ENCODE results near the gene PTEN.
"Not testable (repeated sequence)": the region's sequence is repeated elsewhere in the genome, so short reads cannot be mapped to it uniquely, and the experiment has no call there.

PTEN gene

DNA sequence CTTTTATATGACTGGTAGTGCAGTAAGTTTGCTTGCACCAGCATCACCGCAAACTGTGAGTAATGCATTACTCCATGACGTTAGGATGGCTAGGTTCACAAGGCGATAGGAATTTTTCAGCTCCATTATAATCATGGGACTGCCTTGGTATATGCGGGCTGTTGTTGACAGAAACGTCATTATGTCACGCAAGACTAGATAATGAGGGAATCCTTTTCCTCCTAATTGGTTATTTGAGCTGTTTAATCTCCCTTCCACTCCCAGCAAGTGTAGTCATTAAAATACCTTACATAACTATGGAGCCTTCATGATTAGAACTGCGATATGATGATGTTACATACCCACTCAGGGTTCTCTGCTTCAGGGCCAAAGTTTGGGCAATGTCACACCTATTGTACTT is 17.4 kb upstream of the PTEN start:
- DNase-seq, result no peak

DNA sequence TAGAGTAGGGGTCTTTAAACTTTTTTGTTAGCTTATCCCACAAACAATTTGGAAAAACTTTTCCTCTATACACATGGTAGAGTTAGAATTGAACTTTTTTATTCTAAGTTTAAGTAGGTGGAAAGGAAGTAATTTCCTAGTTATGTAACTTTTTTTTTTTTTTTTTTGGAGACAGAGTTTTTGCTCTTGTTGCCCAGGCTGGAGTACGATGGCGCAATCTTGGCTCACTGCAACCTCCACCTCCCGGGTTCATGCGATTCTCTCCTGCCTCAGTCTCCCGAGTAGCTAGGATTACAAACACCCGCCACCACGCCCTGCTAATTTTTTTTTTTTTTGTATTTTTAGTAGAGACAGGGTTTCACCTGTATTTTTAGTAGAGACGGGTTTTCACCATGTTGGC is 16.7 kb upstream of the PTEN start:
- not testable (repeated sequence) for DNase-seq

DNA sequence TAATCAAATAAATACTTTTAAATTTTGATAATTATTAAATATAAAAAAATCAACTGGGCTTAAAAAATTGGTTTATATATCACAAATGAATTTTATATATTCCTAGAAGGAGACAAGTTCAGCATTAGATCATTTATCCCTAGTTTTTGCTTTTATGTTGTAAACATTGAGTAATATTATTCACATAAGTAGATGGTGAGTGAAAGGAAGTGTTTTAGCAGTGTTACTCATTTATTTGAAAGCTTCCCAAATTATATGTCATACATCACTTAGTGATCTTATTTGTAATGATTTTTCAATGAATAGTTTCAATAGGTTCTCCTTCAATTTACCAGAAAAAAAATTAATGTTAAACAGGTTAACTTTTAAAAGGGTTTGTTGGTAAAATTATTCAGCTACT is 15.9 kb upstream of the PTEN start:
- DNase-seq, result no peak

DNA sequence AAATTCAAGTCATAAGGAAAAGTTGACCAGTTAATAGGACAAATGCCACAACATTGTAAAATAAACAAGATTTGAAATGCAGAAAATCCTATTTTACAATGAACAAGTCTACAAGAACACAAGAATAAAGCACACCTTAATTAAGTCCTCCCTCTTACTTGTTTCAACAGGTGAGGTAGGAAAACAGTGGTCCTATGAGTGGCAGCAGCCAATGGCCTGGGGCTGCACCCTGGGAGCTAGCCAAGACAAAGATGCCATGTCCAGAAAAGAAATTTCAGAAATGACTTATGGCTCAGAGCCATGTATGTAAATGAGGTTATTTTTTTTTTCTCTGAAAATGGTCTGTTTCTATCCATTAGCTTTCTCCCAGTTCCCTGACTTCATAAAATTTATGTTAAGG is 14.4 kb upstream of the PTEN start:
- DNase-seq, result no peak

DNA sequence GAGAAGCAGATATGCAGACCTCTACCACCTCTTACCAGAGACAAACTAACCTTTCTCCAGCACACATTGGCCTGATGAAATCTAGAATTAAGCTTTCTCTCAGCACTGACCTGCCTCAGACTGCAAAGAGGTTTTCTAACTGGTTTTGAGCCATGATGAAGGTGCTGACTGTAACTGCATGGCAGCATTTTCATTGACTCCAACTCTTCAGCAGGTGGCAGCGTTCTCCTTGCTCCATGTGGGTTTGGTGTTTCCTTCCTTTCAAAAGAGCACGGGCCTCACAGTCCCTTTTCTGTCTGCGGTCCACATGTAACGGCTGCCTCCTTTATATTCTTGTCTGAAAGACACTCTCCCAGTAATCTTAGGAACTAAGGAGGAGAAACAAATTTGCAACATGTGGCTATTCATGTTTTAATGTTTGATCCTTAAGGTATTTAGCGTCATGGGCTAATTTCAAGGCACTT is 12.7 kb upstream of the PTEN start:
- peak; percentile 15 for DNase-seq

DNA sequence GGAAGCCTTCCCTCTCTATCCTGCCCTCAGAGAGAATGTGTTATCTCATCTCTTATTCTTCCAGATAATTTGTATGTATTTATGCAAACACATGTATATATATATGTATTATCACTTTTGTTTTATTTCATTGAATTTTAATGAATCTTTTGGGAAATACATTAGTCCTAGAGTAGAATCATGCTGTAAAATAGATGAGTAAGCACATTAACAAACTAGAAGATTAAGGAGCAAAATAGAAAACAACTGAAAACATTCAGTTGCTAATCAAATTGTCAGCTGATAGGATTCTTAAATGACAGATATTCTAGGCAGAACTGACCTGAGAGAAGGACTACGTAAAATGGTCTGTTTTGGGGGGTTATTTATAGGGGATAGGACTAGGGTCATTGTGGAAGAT is 11.3 kb upstream of the PTEN start:
- DNase-seq, result no peak

DNA sequence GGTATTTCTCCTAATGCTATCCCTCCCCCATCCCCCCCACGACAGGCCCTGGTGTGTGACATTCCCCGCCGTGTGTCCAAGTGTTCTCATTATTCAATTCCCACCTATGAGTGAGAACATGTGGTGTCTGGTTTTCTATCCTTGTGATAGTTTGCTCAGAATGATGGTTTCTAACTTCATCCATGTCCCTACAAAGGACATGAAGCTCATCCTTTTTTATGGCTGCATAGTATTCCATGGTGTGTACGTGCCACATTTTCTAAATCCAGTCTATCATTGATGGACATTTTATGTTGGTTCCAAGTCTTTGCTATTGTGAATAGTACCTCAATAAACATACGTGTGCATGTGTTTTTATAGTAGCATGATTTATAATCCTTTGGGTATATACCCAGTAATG is 8.2 kb upstream of the PTEN start:
- not testable (repeated sequence) for DNase-seq

DNA sequence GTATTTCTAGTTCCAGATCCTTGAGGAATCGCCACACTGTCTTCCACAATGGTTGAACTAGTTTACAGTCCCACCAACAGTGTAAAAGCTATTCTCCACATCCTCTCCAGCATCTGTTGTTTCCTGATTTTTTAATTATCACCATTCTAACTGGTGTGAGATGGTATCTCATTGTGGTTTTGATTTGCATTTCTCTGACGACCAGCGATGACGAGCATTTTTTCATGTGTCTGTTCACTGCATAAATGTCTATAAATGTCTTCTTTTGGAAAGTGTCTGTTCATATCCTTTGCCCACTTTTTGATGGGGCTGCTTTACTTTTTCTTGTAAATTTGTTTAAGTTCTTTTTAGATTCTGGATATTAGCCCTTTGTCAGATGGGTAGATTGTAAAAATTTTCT is 7.8 kb upstream of the PTEN start:
- DNase-seq, result not testable (repeated sequence)

DNA sequence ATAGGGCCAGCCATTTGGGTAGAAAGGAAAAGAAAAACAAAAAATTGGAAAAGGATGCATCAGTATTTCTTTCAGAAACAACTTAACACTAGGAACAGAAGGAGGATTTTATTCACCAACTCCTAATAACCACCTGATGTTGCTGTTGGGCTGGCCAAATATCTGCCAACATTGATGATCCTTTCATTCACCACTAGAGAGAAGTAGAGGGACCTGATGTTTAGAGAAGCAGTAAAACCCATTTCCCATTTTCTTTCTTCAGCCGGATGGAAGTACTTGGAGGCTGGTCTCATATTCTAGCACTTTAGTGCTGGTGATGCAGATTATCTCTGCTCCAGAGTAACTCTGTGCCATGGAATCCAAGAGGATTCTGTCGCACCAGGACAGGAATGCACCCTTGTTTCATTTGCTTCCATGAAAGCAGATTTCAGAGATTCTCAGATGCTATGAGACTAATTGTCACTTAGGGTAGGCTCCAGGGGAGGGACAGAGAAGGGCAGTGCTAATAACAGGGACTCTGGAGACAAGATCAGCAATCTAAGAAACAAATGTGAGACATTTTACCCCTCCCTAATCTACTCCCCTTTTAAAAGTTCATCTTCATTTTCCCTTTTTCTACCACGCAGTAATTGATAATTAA is 3.1 kb upstream of the PTEN start:
- DNase-seq, result peak; percentile 2

DNA sequence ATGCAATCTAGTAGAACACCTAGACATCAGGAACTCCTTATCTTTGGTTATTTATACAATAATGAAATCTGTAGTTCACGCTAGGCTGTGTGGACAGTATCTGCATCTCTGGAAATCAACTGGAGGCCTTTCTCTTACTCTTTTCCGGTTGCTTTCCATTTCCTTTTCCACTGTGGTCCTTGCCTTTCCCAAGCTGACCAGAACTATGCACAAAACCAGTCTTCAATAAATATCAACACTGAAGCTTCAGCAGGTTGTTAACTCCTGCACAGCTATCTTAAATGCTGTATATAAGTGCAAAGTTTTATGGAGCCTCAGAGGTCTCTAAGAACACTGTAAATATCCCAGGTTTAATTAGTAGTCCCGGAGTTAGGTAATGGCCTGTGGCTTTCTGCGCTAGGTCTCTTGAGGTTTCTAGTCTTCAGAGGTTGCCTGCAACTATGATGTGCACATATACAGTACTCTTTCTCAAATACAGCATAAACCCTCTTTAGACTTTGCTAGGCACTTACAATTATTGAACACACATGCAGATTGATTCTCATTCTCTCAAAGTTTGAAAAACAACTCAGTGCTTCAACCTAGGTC is 2.5 kb upstream of the PTEN start:
- no peak for DNase-seq

DNA sequence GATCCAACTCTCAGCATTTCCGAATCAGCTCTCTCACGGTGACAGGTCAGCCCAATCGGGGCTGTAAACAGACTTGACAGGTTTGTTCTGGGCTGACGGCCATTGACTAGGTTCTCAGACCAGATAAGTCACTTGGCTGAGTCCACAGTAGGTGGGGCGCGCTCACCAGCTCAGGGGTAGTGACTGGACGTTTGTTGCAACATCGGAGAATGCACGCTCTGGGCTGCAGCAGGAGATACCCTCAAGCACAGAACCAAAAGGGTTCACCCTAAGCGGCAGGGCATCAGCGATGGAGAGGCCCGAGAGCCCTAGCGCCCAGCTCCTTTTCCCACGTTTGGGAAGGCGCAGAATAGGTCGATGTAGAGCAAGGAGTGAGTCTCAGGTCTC is 1.9 kb upstream of the PTEN start:
- no peak for DNase-seq

DNA sequence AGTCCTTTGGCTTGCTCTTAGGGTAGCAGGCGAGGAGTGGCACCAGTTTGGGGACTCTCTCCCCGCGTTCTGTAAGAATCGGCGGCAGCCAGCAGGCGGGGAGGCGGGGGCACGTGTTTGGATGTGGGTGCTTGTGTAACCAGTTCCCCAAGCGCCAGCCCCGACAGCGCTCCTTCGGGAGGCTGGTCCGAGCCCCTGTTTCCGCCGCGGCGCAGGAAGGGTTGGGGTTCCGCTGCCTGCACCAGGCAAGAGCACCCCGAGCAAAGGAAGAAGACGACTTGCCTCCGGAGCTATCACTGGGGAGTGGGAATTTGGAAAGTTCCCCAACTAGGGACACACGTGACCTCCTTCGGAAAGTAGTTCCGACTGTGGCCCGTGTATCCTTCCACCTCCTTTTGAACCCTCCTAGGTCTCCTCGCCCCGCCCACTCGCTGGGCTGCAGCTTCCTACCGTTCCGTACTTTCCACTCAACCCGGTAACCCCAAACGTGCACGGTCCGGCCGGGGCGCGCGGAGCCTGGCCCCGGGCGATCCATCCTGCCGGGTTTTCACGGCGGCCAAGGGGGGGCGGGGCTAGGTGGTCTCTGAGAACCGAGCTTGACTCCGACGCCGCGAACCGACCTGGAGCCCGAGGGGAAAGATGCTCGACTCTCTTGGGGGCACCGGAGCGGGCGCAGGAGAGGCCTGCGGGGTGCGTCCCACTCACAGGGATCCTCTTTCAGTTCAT is 1.3 kb upstream of the PTEN start:
- peak; percentile 84 for DNase-seq

DNA sequence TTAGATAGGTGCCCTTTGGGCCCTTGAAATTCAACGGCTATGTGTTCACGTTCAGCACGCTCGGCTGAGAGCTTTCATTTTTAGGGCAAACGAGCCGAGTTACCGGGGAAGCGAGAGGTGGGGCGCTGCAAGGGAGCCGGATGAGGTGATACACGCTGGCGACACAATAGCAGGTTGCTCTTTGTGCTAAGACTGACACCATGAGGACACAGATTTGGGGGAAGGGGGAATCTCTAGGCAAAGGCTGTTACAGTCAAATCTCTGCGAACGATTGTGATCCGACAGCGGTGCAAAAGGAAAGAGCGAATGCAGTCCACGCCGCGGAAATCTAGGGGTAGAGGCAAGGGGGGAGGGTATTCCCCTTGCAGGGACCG is 759 bp upstream of the PTEN start:
- DNase-seq, result peak; percentile 63

DNA sequence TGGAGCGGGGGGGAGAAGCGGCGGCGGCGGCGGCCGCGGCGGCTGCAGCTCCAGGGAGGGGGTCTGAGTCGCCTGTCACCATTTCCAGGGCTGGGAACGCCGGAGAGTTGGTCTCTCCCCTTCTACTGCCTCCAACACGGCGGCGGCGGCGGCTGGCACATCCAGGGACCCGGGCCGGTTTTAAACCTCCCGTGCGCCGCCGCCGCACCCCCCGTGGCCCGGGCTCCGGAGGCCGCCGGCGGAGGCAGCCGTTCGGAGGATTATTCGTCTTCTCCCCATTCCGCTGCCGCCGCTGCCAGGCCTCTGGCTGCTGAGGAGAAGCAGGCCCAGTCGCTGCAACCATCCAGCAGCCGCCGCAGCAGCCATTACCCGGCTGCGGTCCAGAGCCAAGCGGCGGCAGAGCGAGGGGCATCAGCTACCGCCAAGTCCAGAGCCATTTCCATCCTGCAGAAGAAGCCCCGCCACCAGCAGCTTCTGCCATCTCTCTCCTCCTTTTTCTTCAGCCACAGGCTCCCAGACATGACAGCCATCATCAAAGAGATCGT is 598 bp downstream of the PTEN start:
- peak; percentile 11 for DNase-seq

DNA sequence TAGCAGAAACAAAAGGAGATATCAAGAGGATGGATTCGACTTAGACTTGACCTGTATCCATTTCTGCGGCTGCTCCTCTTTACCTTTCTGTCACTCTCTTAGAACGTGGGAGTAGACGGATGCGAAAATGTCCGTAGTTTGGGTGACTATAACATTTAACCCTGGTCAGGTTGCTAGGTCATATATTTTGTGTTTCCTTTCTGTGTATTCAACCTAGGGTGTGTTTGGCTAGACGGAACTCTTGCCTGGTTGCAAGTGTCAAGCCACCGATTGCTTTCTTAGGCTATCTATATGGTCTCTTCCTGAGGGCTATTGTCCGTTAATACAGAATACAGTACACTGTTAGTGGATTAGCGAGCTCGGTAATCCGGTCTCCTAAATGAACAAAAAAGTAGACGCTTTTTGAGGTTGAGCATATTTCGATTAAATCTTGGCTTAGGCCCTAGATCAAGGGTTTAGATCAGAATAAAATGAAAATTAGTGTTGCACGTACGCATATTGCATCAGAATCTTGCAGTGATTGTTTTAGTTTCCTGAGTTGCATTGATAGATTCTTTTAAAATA is 1.2 kb downstream of the PTEN start:
- DNase-seq, result no peak

DNA sequence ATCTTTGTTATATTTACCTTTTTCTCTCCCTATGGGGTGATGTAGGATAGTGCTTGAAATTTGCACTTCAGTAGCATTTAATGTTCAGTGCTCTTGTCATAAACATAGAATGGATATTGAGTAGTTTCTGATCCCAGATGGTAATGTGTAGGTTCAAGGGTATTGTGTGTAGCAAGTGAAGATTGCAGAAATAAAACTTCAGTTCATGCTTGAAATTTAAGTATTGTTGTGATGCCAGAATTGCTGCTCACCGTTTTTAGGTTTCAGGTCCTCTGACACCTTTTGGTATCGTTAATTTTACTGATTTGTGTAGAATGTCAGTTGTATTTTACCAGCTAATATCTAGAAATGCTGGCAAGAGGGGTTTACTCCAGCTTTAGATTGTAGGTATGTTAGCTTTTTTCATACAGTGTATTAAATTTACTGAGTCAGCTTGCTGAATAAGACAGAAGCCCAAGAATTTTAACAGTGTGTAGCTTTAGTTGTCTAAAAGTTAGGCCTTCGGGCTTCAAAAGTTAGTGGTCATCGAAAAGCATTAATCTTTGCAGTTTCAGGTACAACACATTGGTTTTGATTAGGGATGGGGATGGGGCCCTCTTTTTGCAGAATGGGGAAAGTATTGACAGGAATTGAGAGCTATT is 1.9 kb downstream of the PTEN start:
- no peak for DNase-seq

DNA sequence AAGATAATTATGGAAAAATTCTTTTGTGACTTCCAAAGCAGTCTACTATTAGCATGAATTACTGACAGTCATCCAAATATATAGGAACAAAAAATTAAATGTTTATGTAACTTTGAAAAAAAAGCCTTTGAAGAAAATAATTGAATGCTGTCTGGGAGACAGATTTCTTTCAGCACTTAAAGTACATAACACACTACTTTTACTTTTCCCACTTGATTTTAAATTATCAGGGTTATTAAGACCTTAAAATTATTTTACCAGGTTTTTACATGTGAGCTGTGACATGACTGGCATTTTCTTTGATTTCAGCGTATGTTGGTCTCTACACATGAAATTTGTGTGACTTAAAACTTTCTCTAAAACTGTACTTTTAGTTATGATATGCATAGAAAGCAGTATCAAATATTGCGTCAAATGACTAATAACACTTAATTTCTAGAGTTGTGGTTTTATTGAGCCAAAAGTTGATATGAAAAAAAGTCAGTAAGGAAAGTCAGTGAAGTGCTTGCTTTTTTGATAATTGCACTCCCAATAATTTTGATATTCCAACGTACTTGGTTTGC is 3.1 kb downstream of the PTEN start:
- no peak for DNase-seq

DNA sequence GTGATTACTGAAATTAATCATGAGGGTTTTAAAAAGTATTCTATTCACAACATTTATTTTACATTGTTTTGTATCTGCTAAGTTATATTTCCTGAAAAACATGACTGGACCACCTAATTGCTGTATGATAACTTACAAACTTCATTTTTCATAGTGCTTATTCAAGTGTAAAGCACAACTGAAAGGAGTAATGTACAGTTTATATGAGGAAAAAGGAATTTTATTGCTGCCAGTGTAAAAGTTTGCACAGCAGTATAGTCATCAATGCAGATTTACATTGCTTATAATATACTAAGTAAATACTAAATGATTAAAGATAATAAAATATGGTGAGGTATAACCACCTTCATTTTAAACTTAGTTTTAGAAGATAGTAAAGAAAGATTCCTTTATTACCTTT is 4.0 kb downstream of the PTEN start:
- no peak for DNase-seq

DNA sequence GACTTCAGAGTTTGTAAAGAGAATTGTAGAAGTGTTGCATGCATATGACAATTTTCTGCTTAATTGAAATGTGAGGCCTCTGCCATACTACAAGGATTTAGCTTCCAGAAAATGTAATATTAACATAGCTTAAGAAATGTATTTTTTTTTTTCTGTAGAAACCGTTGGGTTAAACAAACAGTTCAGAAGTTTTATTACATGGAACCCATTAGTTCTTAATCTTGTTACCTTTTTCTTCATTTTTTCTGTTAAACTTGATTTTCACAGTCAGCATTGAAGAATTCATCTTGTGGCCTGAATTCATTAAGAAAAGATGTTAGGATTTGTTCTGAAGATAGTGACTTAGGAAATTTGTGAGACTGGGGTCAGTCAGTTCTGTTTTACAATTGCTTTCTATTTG is 4.9 kb downstream of the PTEN start:
- DNase-seq, result no peak

DNA sequence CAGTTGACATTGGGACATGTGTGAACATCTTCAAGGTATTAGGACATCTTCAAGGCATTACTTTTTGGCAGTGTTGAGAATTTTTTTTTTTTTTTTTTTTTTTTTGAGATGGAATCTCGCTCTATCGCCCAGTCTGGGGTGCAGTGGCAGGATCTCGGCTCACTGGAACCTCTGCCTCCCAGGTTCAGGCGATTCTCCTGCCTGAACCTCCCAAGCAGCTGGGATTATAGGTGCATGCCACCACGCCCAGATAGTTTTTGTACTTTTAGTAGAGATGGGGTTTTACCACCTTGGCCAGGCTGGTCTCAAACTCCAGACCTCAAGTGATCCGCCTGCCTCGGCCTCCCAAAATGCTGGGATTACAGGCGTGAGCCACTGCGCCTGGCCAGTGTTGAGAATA is 5.7 kb downstream of the PTEN start:
- not testable (repeated sequence) for DNase-seq

DNA sequence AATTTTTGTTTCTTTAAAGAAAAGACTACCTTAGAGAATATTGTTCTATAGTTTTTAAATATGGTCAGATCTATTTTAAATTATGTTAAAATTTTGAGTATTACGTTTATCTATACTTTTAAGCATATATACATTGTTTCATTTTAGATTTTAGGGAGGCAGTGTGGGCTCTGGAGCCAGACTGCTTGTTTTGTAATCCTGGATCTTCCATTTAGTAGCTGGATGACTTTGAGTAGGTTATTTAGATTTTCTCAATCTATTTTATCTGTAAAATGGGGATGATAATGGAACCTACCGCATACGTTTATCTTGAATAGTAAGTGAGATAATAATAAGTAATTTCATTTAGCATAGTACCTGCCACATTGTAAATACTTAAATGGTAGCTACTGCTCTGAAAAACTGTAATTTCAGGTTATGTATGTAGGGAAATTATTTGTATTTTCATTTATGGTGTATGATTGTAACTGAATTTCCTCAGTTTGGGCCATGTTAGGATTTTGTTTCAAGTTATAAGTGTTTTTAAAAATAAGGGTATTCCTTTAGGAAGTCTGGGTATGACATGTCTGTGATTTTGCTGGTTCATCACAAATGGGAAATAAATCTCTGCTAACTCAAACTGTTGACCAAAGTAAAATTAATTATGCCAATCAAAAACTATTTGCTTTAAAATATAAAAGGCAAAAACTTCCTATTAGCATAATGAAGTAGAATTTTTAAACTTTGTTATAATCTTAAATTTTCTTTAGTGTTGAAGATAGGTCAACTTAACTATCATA is 6.5 kb downstream of the PTEN start:
- no peak for DNase-seq

DNA sequence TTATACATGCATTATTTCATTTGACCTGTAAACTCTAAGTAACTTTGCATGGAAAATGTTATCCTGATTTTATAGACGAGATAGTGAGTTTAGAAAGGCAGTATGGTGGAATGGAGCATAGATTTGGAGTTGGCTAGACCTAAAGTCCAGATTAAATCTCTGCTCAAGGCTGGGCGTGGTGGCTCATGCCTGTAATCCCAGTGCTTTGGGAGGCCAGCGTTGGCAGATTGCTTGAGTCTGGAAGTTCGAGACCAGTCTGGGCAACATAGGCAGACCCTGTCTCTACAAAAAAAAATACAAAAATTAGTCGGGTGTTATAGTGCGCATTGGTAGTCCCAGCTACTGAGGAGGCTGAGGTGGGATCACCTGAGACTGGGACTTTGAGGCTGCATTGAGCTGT is 9.4 kb downstream of the PTEN start:
- no peak for DNase-seq
